ENCODE results near the gene SLC1A1.
"Not testable (repeated sequence)": the region's sequence is repeated elsewhere in the genome, so short reads cannot be mapped to it uniquely, and the experiment has no call there.

SLC1A1 gene

GRCh38 chr9:4504250-4504649, 14.0 kb downstream of the SLC1A1 start:
- no peak for DNase-seq (ENCODE audit: low read depth in 2 of 3, low spot score in 1 of 3)

- no peak for DNase-seq (ENCODE audit: low read depth in 2 of 3, low spot score in 1 of 3)
These were observed 16.2 kb downstream of the SLC1A1 start for GRCh38 chr9:4506490-4506889.

GRCh38 chr9:4507306-4508130, 17.2 kb downstream of the SLC1A1 start:
- DNase-seq (ENCODE audit: low read depth in 2 of 3, low spot score in 1 of 3), result no peak

- no peak for DNase-seq (ENCODE audit: low read depth in 2 of 3, low spot score in 1 of 3)
These were observed 18.1 kb downstream of the SLC1A1 start for GRCh38 chr9:4508246-4508906.

- DNase-seq (ENCODE audit: low read depth in 2 of 3, low spot score in 1 of 3), result no peak
These were observed 18.8 kb downstream of the SLC1A1 start for GRCh38 chr9:4508907-4509589.

GRCh38 chr9:4509590-4509984, 19.3 kb downstream of the SLC1A1 start:
- DNase-seq (ENCODE audit: low read depth in 2 of 3, low spot score in 1 of 3), result no peak

- no peak for DNase-seq (ENCODE audit: low read depth in 2 of 3, low spot score in 1 of 3)
These were observed 20.5 kb downstream of the SLC1A1 start for GRCh38 chr9:4510546-4511322.

GRCh38 chr9:4514252-4515128, 24.2 kb downstream of the SLC1A1 start:
- no peak for DNase-seq (ENCODE audit: low read depth in 2 of 3, low spot score in 1 of 3)

GRCh38 chr9:4515958-4516375, 25.7 kb downstream of the SLC1A1 start:
- no peak for DNase-seq (ENCODE audit: low read depth in 2 of 3, low spot score in 1 of 3)

- no peak for DNase-seq (ENCODE audit: low read depth in 2 of 3, low spot score in 1 of 3)
These were observed 27.0 kb downstream of the SLC1A1 start for GRCh38 chr9:4517274-4517673.

GRCh38 chr9:4519604-4520003, 29.3 kb downstream of the SLC1A1 start:
- peak in 2 of 3 donors; percentile 8 to 15 for DNase-seq (ENCODE audit: low read depth in 2 of 3, low spot score in 1 of 3)

GRCh38 chr9:4520055-4520454, 29.8 kb downstream of the SLC1A1 start:
- DNase-seq (ENCODE audit: low read depth in 2 of 3, low spot score in 1 of 3), result no peak

- DNase-seq (ENCODE audit: low read depth in 2 of 3, low spot score in 1 of 3), result no peak
These were observed 40.1 kb downstream of the SLC1A1 start for GRCh38 chr9:4530375-4530774.

GRCh38 chr9:4530831-4531230, 40.6 kb downstream of the SLC1A1 start:
- DNase-seq (ENCODE audit: low read depth in 2 of 3, low spot score in 1 of 3), result not testable (repeated sequence)

- not testable (repeated sequence) for DNase-seq (ENCODE audit: low read depth in 2 of 3, low spot score in 1 of 3)
These were observed 41.1 kb downstream of the SLC1A1 start for GRCh38 chr9:4531355-4531754.

- not testable (repeated sequence) for DNase-seq (ENCODE audit: low read depth in 2 of 3, low spot score in 1 of 3)
These were observed 43.6 kb downstream of the SLC1A1 start for GRCh38 chr9:4533881-4534280.

GRCh38 chr9:4536196-4536595, 45.9 kb downstream of the SLC1A1 start:
- DNase-seq (ENCODE audit: low read depth in 2 of 3, low spot score in 1 of 3), result not testable (repeated sequence)

GRCh38 chr9:4537581-4537980, 47.3 kb downstream of the SLC1A1 start:
- DNase-seq (ENCODE audit: low read depth in 2 of 3, low spot score in 1 of 3), result no peak

GRCh38 chr9:4538107-4538506, 47.8 kb downstream of the SLC1A1 start:
- DNase-seq (ENCODE audit: low read depth in 2 of 3, low spot score in 1 of 3), result no peak

- no peak for DNase-seq (ENCODE audit: low read depth in 2 of 3, low spot score in 1 of 3)
These were observed 48.4 kb downstream of the SLC1A1 start for GRCh38 chr9:4538621-4539020.

Data from stimulated activated CD4-positive, alpha-beta T cell treated with anti-CD3 and anti-CD28 coated beads, Interleukin-12 subunit alpha, Interleukin-12 subunit beta, amount 100 ng/mL, for 48 hours (primary cell).